NCI-H345 treated with DMSO at 0.1 percent for 48 hours (cell line): ENCODE measurements around the gene CEP126.
"Not testable (repeated sequence)": the region's sequence is repeated elsewhere in the genome, so short reads cannot be mapped to it uniquely, and the experiment has no call there.

Experiments used
- DNase-seq: peaks from one replicate; lab custom pipeline; 2025; ENCODE audit not compliant: unreplicated experiment; lab: John Stamatoyannopoulos, UW

The CEP126 gene

GRCh38 chr11:101923554-101923953, 8.7 kb downstream of the CEP126 start:
- no peak for DNase-seq

GRCh38 chr11:101929294-101929915, 14.6 kb downstream of the CEP126 start:
- DNase-seq: no peak

- DNase-seq: peak; percentile 77
These were observed 16.9 kb downstream of the CEP126 start for GRCh38 chr11:101931692-101932091.

GRCh38 chr11:101940901-101941520, 26.2 kb downstream of the CEP126 start:
- DNase-seq: no peak

GRCh38 chr11:101944923-101945322, 30.1 kb downstream of the CEP126 start:
- peak; percentile 5 for DNase-seq

GRCh38 chr11:101945448-101945847, 30.6 kb downstream of the CEP126 start:
- no peak for DNase-seq

GRCh38 chr11:101949680-101950220, 34.9 kb downstream of the CEP126 start:
- DNase-seq: no peak

- no peak for DNase-seq
These were observed 40.5 kb downstream of the CEP126 start for GRCh38 chr11:101955278-101955677.

- no peak for DNase-seq
These were observed 40.9 kb downstream of the CEP126 start for GRCh38 chr11:101955701-101956100.

- DNase-seq: no peak
These were observed 45.4 kb downstream of the CEP126 start for GRCh38 chr11:101960231-101960630.

- not testable (repeated sequence) for DNase-seq
These were observed 49.4 kb downstream of the CEP126 start for GRCh38 chr11:101964200-101964599.

- no peak for DNase-seq
These were observed 59.4 kb downstream of the CEP126 start for GRCh38 chr11:101974255-101974654.

- no peak for DNase-seq
These were observed 60.0 kb downstream of the CEP126 start for GRCh38 chr11:101974771-101975170.

- DNase-seq: no peak
These were observed 60.9 kb downstream of the CEP126 start for GRCh38 chr11:101975734-101976133.

- no peak for DNase-seq
These were observed 72.6 kb downstream of the CEP126 start for GRCh38 chr11:101987370-101987769.

GRCh38 chr11:101993172-101993571, 78.4 kb downstream of the CEP126 start:
- DNase-seq: no peak

- DNase-seq: not testable (repeated sequence)
These were observed 79.3 kb downstream of the CEP126 start for GRCh38 chr11:101994052-101994469.

GRCh38 chr11:101996111-101996510, 81.3 kb downstream of the CEP126 start:
- DNase-seq: no peak

- DNase-seq: no peak
These were observed 87.0 kb downstream of the CEP126 start for GRCh38 chr11:102001657-102002338.

GRCh38 chr11:102004220-102004619, 89.4 kb downstream of the CEP126 start:
- DNase-seq: no peak

- no peak for DNase-seq
These were observed 90.5 kb downstream of the CEP126 start for GRCh38 chr11:102005306-102005705.
